GM12872 (cell line): ENCODE data around the gene ATG5.
A peak's percentile ranks its signal among the peaks of the same experiment; 100 is the strongest.

Experiments used
- CTCF ChIP-seq: IDR thresholded peaks from 3 replicates; pipeline ENCODE4 v1.5.1; 2011; ENCODE audit warnings: low read depth, mild to moderate bottlenecking, low read length, moderate library complexity; ENCODE audit not compliant: insufficient read depth

The ATG5 gene

DNA sequence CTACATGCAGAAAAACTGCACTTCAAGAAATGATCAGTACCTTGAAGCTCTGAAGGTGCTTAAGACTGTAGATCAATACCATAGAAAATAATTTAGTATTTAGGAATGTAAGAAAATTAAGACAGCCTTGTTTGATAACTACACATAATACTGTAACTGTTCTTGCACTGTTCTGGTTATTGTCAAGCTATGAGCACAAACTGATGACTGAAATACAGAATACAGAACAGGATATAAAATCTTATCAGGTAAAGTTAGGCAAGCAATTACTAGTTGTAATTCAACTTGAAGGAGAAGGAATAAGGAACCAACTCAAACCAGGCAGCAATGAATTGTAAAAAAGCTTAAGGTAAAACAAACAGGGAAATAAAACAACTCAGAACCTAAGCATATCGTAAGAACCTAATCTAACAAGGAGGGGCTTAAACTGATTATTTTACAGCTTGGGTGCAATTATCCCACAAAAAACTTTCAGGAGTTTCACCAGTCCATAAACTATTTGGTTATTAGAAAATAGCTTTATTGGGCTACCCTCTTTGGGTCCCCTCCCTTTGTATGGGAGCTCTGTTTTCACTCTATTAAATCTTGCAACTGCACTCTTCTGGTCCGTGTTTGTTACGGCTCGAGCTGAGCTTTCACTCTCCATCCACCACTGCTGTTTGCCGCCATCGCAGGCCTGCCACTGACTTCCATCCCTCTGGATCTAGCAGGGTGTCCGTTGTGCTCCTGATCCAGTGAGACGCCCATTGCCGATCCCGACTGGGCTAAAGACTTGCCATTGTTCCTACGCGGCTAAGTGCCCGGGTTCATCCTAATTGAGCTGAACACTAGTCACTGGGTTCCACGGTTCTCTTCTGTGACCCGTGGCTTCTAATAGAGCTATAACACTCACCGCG is 97.7 kb downstream of the ATG5 start:
- TF ChIP-seq CTCF: no peak

DNA sequence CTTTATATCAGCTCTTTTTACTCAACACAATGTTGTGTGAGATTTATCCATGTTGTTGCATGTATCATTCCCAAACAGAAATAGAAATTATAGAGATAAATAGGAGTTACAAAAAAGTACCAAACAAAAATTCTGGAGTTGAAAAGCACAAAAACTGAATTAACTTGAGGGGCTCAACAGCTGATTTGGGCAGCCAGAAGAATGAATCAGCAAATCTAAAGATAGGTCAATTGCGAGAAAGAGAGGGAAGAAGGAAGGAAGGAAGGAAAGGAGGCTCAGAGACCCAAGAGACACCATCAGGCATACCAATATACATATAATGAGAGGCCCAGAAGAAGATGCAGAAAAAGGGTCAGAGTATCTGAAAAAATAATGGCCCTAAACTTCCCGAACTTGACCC is 98.9 kb downstream of the ATG5 start:
- no peak for TF ChIP-seq CTCF

GRCh38 chr6:106225581-106225980 is 100.0 kb downstream of the ATG5 start:
- no peak for TF ChIP-seq CTCF

GRCh38 chr6:106223300-106223930 is 102.1 kb downstream of the ATG5 start:
- TF ChIP-seq CTCF: peak; percentile 54; the same call in 2 of the 3 replicates

GRCh38 chr6:106220485-106220884 is 105.1 kb downstream of the ATG5 start:
- TF ChIP-seq CTCF: no peak

GRCh38 chr6:106216527-106216926 is 109.0 kb downstream of the ATG5 start:
- no peak for TF ChIP-seq CTCF

- TF ChIP-seq CTCF: no peak
These were observed 110.0 kb downstream of the ATG5 start for GRCh38 chr6:106215608-106216007.
